ENCODE results near the gene CFAP46.

- TF ChIP-seq CTCF (conservative IDR thresholded peaks at IDR 0.05; ENCODE audit: low read length) = no peak
- no peak for TF ChIP-seq EZH2phosphoT487 (IDR thresholded peaks at IDR 0.05; ENCODE audit: borderline replicate concordance, low read depth, low read length)
These were observed 9.6 kb upstream of the CFAP46 start for GRCh38 chr10:132951926-132952325.
